GM21576 (cell line): ENCODE results near the gene C5.
"Not testable (repeated sequence)": the region's sequence is repeated elsewhere in the genome, so short reads cannot be mapped to it uniquely, and the experiment has no call there.

Source experiments
- ATAC-seq: cut with Tn5 transposase; IDR thresholded peaks from one replicate; pipeline ENCODE4 v1.9.1; 2021; ENCODE audit warnings: mild to moderate bottlenecking, moderate library complexity; ENCODE audit not compliant: unreplicated experiment

The C5 gene

DNA sequence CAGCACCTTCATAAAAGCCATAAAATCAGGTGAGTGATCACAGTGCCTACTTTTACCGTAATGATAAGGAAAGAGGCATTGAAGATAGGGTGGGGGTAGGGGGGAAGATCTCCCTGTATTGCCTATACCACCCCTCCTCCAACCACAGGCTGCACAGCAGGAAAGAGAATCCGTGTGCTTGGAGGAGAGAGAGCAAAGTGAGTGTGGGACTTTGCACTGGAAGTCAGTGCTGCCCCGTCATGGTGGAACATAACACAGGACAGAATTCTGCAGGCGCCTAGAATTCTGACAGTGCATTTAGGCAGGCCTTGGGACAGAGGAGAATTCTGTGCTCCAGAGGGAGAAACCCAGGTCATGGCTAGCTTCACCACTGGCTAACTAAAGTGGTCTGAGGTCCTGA lies 3.5 kb upstream of the C5 start:
- no peak for ATAC-seq

DNA sequence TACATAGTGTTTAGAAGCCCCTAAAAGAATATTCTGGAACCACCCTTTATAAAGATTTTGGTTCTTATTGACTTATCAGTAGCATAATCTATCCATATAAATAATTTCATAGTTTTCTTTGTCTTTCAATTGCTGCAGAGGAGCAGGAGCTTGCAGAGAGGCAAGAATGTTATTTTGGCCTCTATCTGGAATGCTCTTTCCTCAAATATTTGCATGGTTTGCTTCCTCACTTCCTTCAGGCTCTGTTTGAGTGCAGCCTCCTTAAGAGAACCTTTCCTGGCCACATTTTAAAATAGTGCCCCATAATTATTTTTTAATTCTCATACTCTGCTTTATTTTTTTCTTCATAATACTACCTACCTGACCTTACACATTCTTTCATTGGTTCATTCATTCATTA lies 1.5 kb downstream of the C5 start:
- ATAC-seq, result no peak

DNA sequence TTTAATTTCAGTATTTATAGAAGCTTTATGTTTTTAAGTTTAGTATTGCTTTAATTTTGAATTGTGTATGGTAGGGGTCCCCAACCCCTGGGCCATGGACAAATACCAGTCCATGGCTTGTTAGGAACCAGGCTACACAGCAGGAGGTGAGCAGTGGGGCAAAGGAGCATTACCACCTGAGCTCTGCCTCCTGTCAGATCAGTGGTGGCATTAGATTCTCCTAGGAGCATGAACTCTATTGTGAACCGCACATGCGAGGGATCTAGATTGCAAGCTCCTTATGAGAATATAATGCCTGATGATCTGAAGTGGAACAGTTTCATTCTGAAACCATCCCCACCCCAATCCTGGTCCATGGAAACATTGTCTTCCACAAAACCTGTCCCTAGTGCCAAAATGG lies 1.9 kb downstream of the C5 start:
- no peak for ATAC-seq

- no peak for ATAC-seq
Measured at GRCh38 chr9:121038804-121039203, 11.3 kb downstream of the C5 start.

DNA sequence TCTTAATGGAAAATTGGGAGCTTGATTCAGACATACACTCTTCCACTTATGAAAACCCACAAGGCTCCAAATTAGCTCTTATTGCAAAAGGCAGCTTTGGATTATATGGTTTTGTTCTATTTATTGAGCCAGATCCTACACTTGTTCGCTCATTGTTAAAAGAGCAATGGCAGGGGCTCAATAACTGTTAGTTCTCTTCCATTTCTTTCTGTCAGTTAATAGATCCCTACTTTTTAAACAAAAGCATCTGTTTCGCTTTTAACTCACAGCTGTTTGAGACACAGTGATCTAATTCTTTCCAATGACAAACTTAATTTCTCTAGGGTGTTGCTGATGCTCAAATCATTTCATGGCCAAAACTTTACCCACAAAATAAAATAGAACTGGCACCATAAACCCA lies 11.7 kb downstream of the C5 start:
- ATAC-seq, result no peak

DNA sequence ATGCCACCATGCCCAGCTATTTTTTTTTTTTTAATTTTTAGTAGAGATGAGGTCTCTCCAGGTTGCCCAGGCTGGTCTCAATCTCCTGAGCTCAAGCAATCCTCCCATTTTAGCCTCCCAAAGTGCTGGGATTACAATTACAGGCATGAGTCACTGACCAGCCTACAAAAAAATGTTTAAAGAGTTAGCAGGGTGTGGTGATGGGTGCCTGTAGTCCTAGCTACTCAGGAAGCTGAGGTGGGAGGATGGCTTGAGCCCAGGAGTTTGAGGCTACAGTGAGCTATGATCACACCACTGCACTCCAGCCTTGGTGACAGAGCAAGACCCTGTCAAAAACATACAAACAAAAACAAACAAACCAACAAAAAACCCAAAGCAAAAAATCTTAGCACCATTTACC lies 14.4 kb downstream of the C5 start:
- ATAC-seq, result not testable (repeated sequence)

DNA sequence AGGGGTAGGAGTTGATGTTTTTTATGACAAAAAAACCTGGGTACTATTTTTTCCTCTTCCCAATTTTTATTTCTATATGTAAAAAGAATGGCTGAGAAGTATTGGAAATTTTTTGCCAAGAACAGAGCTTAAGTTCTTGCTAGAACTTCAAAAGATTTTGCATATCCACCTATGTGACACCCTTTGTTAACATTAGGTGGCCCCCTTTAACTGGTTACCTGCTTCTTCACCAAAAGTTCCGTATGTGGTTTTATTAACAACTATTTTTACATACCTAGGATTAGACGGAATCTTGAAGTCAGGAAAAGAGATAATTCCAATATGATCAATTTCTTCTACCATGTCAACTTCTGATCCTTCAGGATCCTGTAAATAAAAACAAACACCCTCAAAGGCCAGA lies 15.5 kb downstream of the C5 start:
- ATAC-seq, result no peak

DNA sequence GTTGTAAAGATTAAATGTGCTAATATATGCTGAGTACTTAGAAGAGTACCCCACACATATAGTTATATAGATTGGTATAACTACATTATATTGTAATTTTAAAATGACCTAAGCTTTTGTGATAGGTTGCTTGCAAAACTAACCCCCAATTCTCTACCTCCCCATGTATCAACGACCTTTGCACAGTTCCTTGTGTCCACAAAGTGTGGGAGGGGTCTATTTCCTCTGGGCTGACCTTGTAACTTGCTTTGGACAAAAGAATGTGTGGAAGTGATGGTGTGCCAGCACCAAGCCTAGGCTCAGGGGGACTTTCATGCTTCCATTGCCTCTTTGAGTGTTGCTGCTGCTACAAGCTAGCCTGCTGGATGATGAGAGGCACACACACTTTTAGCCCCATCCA lies 20.6 kb downstream of the C5 start:
- ATAC-seq, result no peak

DNA sequence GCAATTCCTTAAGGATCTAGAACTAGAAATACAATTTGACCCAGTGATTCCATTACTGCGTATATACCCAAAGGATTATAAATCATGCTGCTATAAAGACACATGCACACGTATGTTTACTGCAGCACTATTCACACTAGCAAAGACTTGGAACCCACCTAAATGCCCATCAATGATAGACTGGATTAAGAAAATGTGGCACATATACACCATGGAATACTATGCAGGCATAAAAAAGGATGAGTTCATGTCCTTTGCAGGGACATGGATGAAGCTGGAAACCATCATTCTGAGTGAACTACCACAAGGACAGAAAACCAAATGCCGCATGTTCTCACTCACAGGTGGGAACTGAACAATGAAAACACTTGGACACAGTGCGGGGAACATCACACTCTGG lies 21.8 kb downstream of the C5 start:
- ATAC-seq, result not testable (repeated sequence)

DNA sequence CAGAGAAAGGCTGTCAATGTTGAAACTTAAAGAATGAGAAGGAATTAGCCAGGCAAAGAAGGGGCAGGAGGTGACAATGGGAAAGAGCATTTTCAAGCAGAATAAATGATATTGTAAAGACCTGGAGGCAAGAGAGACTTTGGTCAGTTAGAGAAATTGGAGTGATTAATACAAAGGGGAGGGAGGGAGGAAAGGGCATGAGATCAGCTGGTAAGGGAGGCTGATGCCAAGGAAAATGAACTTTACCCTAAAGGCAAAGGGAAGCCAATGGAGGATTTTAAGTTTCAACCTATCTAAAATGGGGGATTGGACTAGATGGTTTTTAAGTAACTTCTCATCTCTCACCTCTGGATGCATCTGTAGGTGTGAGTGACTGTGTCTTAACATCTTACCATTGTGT lies 23.3 kb downstream of the C5 start:
- ATAC-seq, result no peak

DNA sequence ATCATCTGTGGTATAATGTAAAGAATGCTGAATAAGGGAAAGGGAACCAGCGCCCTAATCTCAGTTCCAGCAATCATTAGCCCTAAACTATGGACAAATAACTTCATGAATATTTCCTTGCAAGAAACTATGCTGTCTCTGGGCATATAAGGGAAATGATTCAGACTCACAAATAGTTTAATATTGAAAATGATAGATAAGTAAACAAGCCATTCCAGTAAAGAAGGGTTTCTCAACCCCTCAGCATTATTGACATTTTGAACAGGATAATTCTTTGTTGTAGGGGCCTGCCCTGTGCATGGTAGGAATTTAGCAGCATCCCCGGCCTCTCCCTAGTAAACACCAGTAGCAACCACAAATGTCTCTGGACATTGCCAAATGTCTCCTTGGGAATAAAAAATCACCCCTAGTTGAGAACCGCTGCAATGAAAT lies 23.8 kb downstream of the C5 start:
- ATAC-seq, result no peak

DNA sequence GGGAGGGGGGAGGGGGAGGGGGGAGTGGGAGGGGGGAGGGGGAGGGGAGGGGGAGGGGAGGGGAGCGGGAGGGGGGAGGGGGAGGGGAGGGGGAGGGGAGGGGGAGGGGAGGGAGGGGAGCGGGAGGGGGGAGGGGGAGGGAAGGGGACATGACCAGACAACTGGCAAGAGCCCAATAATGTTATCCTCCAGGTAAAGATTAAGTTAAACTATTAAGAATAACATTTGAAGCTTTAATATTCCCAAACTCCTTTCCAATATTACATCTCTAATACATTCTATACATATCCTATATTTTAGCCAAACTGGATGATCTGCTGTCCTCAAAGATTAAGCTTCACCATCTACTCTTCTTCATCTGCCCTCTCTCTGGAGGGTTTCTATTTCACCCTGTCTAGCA lies 25.8 kb downstream of the C5 start:
- no peak for ATAC-seq

GRCh38 chr9:121023064-121023463 lies 27.0 kb downstream of the C5 start:
- ATAC-seq, result no peak

- no peak for ATAC-seq
Measured at GRCh38 chr9:121021301-121021700, 28.8 kb downstream of the C5 start.

DNA sequence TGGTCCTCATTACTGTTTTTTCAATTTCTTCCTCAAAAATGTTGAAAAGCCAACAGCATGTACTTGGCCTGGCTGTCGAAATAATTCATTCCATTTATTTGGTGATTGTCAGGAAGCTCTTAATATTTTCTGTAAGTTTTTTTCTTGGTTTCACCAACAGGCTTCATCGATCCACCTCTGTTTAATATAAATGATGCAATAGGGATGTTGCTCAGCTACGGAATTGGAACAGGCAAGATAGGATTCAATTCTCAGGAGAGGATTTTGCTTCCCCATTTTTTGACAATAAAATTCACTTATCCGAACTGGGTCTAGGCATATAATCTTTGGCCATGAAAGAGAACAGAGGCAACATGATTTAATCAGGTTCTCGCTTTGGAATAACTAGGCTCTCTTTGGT lies 30.8 kb downstream of the C5 start:
- ATAC-seq, result no peak

GRCh38 chr9:121013911-121014310 lies 36.2 kb downstream of the C5 start:
- ATAC-seq, result no peak

DNA sequence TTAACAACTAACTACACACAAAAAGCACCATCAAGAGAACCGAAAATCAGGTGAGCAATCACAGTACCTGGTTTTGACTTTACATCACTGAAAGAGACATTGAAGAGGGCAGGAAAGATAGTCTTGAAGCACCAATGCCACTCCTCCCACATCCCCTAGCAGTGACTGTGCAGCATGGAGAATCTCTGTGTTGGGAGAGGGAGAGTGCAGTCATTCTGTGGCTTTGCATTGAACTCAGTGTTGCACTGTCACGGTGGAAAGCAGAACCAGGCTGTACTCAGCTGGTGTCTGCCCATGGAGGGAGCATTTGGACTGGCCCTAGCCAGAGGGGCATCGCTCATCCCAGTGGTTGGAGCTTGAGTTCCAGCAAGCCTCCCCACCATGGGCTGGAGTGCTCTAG lies 40.4 kb downstream of the C5 start:
- ATAC-seq, result no peak

DNA sequence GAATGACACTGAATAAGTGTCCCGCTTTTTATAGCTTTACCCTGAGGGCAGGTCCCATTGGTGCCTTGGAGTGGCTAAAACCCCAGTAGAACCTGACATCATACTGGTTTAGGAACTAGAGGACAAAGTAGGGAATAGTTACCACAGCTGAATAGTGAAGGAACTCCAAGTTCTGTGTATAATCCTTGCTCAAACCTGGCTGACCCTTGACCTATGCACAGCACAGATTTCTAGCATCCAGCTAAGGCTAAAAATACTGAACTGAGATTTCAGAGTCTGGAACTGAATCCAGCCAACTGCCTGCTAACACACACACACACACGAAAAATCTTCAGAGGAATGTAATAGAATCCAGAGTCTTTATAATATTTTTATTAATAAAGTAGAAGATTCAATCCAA lies 50.8 kb downstream of the C5 start:
- no peak for ATAC-seq

DNA sequence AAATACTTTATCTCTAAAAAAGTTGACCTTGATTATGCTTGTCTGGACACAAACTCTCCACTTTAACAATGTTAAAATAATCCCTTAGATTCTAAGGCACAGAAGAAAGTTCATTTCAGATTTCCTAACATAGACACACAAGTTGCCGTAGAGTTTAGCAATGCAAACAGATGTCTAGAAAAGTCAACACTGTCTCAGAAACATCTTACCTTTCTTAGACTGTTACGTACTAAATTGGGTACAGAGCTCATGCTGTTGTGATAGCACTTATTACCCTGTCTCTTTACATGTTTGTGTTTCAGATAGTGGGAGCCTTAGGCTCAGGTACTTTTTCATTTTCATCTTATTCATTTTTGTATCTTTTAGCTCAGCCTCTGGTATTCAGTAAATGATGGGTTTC lies 52.0 kb downstream of the C5 start:
- no peak for ATAC-seq

DNA sequence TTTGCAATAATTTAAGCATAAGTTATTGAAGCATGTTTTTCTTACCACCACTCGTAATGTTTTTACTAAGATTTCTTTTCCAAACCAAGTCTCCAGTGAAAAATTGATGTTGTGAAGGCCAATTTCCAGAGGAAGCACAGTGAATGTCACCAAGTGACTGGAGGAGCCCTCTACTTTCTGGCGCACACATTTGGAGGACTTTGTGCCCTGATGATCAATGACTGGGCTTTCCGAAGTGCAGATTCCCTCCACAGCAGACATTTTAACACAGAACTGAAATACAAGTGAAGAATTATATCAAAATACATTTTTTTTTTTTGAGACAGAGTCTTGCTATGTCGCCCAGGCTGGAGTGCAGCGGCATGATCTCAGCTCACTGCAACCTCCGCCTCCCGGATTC lies 52.6 kb downstream of the C5 start:
- no peak for ATAC-seq

- no peak for ATAC-seq
Measured at GRCh38 chr9:120996409-120996808, 53.7 kb downstream of the C5 start.

DNA sequence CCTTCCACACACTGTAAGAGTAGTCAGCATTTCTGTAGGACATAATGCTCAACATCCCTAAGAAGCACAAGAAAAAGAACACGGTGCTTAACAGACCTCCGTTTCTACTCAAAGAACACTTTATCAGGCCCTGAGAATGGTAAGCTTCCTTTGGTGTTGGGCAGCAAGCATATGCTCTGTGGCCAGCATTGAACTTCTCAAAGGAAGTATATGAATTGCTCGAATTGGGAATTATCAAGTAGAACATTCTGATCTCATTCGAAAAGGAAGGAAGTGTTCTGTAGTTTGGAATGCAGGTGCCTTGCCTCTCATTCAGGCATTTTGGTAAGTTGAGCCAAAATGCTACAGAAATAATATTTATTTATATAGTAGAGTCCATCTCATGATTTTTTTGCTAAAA lies 61.0 kb downstream of the C5 start:
- ATAC-seq, result no peak

- no peak for ATAC-seq
Measured at GRCh38 chr9:120985819-120986222, 64.3 kb downstream of the C5 start.

DNA sequence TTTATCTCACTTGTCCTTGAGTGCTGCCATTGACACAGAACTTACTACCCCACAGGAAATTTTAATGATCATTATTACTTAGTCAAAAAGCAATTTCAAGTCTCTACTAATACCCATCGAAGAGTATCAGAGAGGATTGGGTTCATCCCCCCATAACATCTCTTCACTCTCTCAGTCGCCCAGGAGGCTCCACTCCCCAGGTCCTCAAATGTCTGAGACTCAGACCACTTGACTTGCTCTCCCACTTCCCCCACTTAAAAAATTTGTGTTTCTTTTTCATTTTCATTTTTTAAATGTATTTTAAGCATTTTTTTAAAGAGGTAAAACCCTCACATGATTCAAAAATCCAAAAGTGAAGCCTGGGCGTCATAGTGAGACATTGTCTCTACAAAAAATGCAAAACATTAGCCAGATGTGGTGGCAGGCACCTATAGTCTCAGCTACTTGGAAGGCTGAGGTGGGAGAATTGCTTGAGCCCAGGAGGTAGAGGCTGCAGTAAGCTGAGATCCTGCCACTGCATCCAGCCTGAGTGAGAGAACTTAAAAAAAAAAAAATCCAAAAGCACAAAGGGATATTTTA lies 66.7 kb downstream of the C5 start:
- no peak for ATAC-seq
